H1 (cell line): ENCODE measurements around the gene NSL1. TPM values are rescaled to one million over a fixed set of nuclear protein-coding genes. Genes with fewer than 3 reads are reported as not detected.

ENCODE experiments used
- CTCF ChIA-PET: fragments of 300-600 bp; sonication (Branson Sonifier 250); formaldehyde crosslinking; loops from one replicate; lab custom pipeline; 2021; ENCODE audit not compliant: partially characterized antibody; lab: Charles Lee
- POLR2A ChIA-PET: fragments of 300-600 bp; sonication (Branson Sonifier 250); formaldehyde crosslinking; loops from one replicate; lab custom pipeline; 2021; ENCODE audit warnings: inconsistent platforms; ENCODE audit not compliant: partially characterized antibody; lab: Charles Lee
- DNase-seq, 2 experiments: peaks; one replicate each; pipeline versions ENCODE4 v3.0.0 to v3.0.0-alpha.2; 2010 to 2022; ENCODE audit warnings: low spot score in 2 of 2, low read depth in 1 of 2, mixed read lengths in 1 of 2
- FAIRE-seq: peaks from 2 replicates; lab custom pipeline; 2011; peaks lifted over from hg19 to GRCh38; lab: Jason Lieb, UNC
- H2AFZ ChIP-seq: 2 replicates; pipeline ENCODE4 v1.8.1; 2012; ENCODE audit warnings: low read length, inconsistent platforms
- H2AK5ac ChIP-seq: 2 replicates; pipeline ENCODE4 v1.6.1; 2013; ENCODE audit warnings: low read depth, low read length
- H2BK120ac ChIP-seq: replicated peaks from 2 replicates; pipeline ENCODE3; 2013; ENCODE audit warnings: low read depth, low read length, inconsistent platforms
- H2BK12ac ChIP-seq: 2 replicates; pipeline ENCODE4 v1.6.1; 2013; ENCODE audit warnings: low read depth, low read length
- H2BK15ac ChIP-seq: 2 replicates; pipeline ENCODE4 v1.6.1; 2013; ENCODE audit warnings: low read length
- H2BK20ac ChIP-seq: 2 replicates; pipeline ENCODE4 v1.6.1; 2013; ENCODE audit warnings: low read length
- H2BK5ac ChIP-seq: 2 replicates; pipeline ENCODE4 v1.6.1; 2013; ENCODE audit warnings: low read depth, low read length
- H3K14ac ChIP-seq: 2 replicates; pipeline ENCODE4 v1.6.1; 2013; ENCODE audit warnings: inconsistent platforms; ENCODE audit not compliant: insufficient read length
- H3K18ac ChIP-seq: 2 replicates; pipeline ENCODE4 v1.6.1; 2013; ENCODE audit warnings: low read length; ENCODE audit errors: extremely low read depth
- H3K23ac ChIP-seq: 2 replicates; pipeline ENCODE4 v1.6.1; 2013; ENCODE audit warnings: inconsistent platforms; ENCODE audit not compliant: insufficient read length
- H3K23me2 ChIP-seq: 2 replicates; pipeline ENCODE4 v1.6.1; 2013; ENCODE audit warnings: low read depth, low read length
- H3K27ac ChIP-seq: 2 replicates; pipeline ENCODE4 v1.6.1; 2011; ENCODE audit warnings: low read depth, low read length, inconsistent platforms
- H3K27me3 ChIP-seq, 4 experiments: replicated peaks in 1 of 4; 1 replicate in 1 of 4; 2 replicates in 3 of 4; pipeline versions ENCODE4 v1.6.1 to v1.8.1; 2011 to 2013; ENCODE audit warnings: low read length in 3 of 4, mild to moderate bottlenecking in 3 of 4, inconsistent platforms in 2 of 4, mixed read lengths in 2 of 4, moderate library complexity in 1 of 4; ENCODE audit not compliant: control insufficient read depth in 3 of 4, insufficient read depth in 3 of 4; ENCODE audit errors: extremely low read depth in 1 of 4
- H3K36me3 ChIP-seq, 4 experiments: 2 replicates each; pipeline versions ENCODE4 v1.6.1 to v1.8.1; 2011 to 2013; ENCODE audit warnings: mild to moderate bottlenecking in 4 of 4, low read length in 3 of 4, moderate library complexity in 2 of 4, control low read depth in 1 of 4, inconsistent platforms in 1 of 4; ENCODE audit not compliant: insufficient read depth in 4 of 4, control insufficient read depth in 2 of 4
- H3K4ac ChIP-seq: replicated peaks from 2 replicates; pipeline ENCODE3; 2013; ENCODE audit warnings: low read length, low read depth, mixed read lengths, inconsistent platforms; ENCODE audit not compliant: insufficient read length
- H3K4me1 ChIP-seq, 4 experiments: replicated peaks in 1 of 4; 1 replicate in 1 of 4; 2 replicates in 3 of 4; pipeline versions ENCODE4 v1.6.1 to v1.8.1; 2011 to 2013; ENCODE audit warnings: low read length in 3 of 4, inconsistent platforms in 2 of 4, mixed read lengths in 1 of 4; ENCODE audit not compliant: insufficient read depth in 4 of 4, control insufficient read depth in 3 of 4
- H3K4me2 ChIP-seq, 2 experiments: 2 replicates each; pipeline versions ENCODE4 v1.6.1 to v1.8.1; 2011 to 2013; ENCODE audit warnings: low read depth in 2 of 2, low read length in 2 of 2, control low read depth in 1 of 2, inconsistent platforms in 1 of 2, mild to moderate bottlenecking in 1 of 2; ENCODE audit not compliant: insufficient read depth in 1 of 2
- H3K4me3 ChIP-seq, 4 experiments: fragments of 200-600, 300-600 bp in 1 of 4; sonication (generic), shearing (Covaris generic), sonication (Bioruptor Twin) in 1 of 4; 2 replicates each; pipeline versions ENCODE4 v1.5.1 to v1.8.1; 2011 to 2016; ENCODE audit warnings: low read length in 4 of 4, low read depth in 3 of 4, control low read depth in 2 of 4, inconsistent platforms in 2 of 4, mild to moderate bottlenecking in 2 of 4, mixed read lengths in 1 of 4, moderate library complexity in 1 of 4; ENCODE audit not compliant: insufficient read depth in 2 of 4; ENCODE audit errors: extremely low read depth in 1 of 4
- H3K56ac ChIP-seq: replicated peaks from 2 replicates; pipeline ENCODE3; 2013; ENCODE audit warnings: low read depth, mild to moderate bottlenecking, mixed read lengths, low read length, inconsistent platforms; ENCODE audit not compliant: insufficient read length
- H3K79me1 ChIP-seq: 2 replicates; pipeline ENCODE4 v1.6.1; 2013; ENCODE audit warnings: low read depth, low read length, control low read depth
- H3K79me2 ChIP-seq, 2 experiments: 2 replicates each; pipeline versions ENCODE4 v1.6.1 to v1.8.1; 2012 to 2013; ENCODE audit warnings: low read length in 2 of 2, mild to moderate bottlenecking in 2 of 2, inconsistent platforms in 1 of 2; ENCODE audit not compliant: insufficient read depth in 2 of 2, control insufficient read depth in 1 of 2
- H3K9ac ChIP-seq, 4 experiments: replicated peaks in 1 of 4; 1 replicate in 1 of 4; 2 replicates in 3 of 4; pipeline versions ENCODE4 v1.6.1 to v1.8.1; 2011 to 2013; ENCODE audit warnings: low read depth in 3 of 4, low read length in 3 of 4, control low read depth in 2 of 4, mild to moderate bottlenecking in 2 of 4, moderate library complexity in 2 of 4, inconsistent platforms in 1 of 4; ENCODE audit errors: extremely low read depth in 1 of 4
- H3K9me3 ChIP-seq, 2 experiments: 2 replicates each; pipeline versions ENCODE4 v1.6.1 to v1.8.1; 2012 to 2013; ENCODE audit warnings: mild to moderate bottlenecking in 2 of 2, moderate library complexity in 2 of 2, control low read depth in 1 of 2, inconsistent platforms in 1 of 2, low read depth in 1 of 2, low read length in 1 of 2, mixed read lengths in 1 of 2; ENCODE audit not compliant: insufficient read depth in 2 of 2
- H4K20me1 ChIP-seq, 2 experiments: replicated peaks in 1 of 2; 2 replicates each; pipeline versions ENCODE3 to v1.8.1; 2011 to 2013; ENCODE audit warnings: inconsistent platforms in 2 of 2, low read length in 2 of 2, mild to moderate bottlenecking in 1 of 2; ENCODE audit not compliant: insufficient read depth in 2 of 2, control insufficient read depth in 1 of 2
- H4K5ac ChIP-seq: 2 replicates; pipeline ENCODE4 v1.6.1; 2013; ENCODE audit warnings: low read length, low read depth, mixed read lengths, inconsistent platforms; ENCODE audit not compliant: insufficient read length
- H4K8ac ChIP-seq: 2 replicates; pipeline ENCODE4 v1.8.0; 2013; ENCODE audit warnings: mild to moderate bottlenecking, moderate library complexity, low read length, inconsistent platforms; ENCODE audit not compliant: insufficient read depth; ENCODE audit errors: extremely low read depth
- H4K91ac ChIP-seq: replicated peaks from 2 replicates; pipeline ENCODE3; 2013; ENCODE audit warnings: low read length, mixed read lengths, inconsistent platforms; ENCODE audit not compliant: insufficient read length
- CHD1 ChIP-seq: IDR thresholded peaks from 2 replicates; pipeline ENCODE4 v1.6.1; 2012; ENCODE audit warnings: low read depth, low read length, improper control_type of control experiment
- CHD2 ChIP-seq: IDR thresholded peaks from 2 replicates; pipeline ENCODE4 v1.6.1; 2012; ENCODE audit warnings: low read length, improper control_type of control experiment
- FOSL1 ChIP-seq: IDR thresholded peaks from 2 replicates; pipeline ENCODE4 v1.6.1; 2011; ENCODE audit warnings: mild to moderate bottlenecking, low read depth, low read length, moderate library complexity; ENCODE audit not compliant: insufficient read depth
- GABPA ChIP-seq: IDR thresholded peaks from 2 replicates; pipeline ENCODE4 v1.6.1; 2011; ENCODE audit warnings: mild to moderate bottlenecking, low read length, moderate library complexity, borderline replicate concordance; ENCODE audit not compliant: insufficient read depth
- GTF2F1 ChIP-seq: IDR thresholded peaks from 2 replicates; pipeline ENCODE4 v1.6.1; 2012; ENCODE audit warnings: low read depth, low read length, improper control_type of control experiment, borderline replicate concordance
- JUND ChIP-seq: IDR thresholded peaks from 2 replicates; pipeline ENCODE4 v1.6.1; 2011; ENCODE audit warnings: mild to moderate bottlenecking, improper control_type of control experiment, low read length
- NRF1 ChIP-seq: IDR thresholded peaks from 2 replicates; pipeline ENCODE4 v1.6.1; 2011; ENCODE audit warnings: mild to moderate bottlenecking, low read depth, low read length, improper control_type of control experiment
- SIRT6 ChIP-seq: IDR thresholded peaks from one replicate; pipeline ENCODE4 v1.7.1; 2012; ENCODE audit warnings: low read length, inconsistent platforms
- WGBS, 2 experiments: shearing (Covaris generic) in 1 of 2; methylation state at CpG; one replicate each; pipeline versions ENCODE4 v1.1.6 to v1.1.7; 2013 to 2015; ENCODE audit warnings: low lambda C conversion rate in 2 of 2, mixed read lengths in 2 of 2, inconsistent platforms in 1 of 2, low coverage in 1 of 2, missing lambda C conversion rate in 1 of 2; ENCODE audit not compliant: insufficient replicate concordance in 2 of 2, insufficient coverage in 1 of 2, insufficient read length in 1 of 2; ENCODE audit errors: extremely low coverage in 1 of 2, missing lambda C conversion rate in 1 of 2; 5-methylcytosine and 5-hydroxymethylcytosine counted together
- polyA plus RNA-seq, 7 experiments: library from polyadenylated mRNA; depleted of rRNA in 3 of 7; stranded (reverse) in 5 of 7; unstranded in 2 of 7; fragments of >200 nt in 5 of 7; fragments of 200-250 nt in 2 of 7; gene quantifications; 1 replicate in 5 of 7; 2 replicates in 1 of 7; 4 replicates in 1 of 7; pipeline versions ENCODE4 v1.2.1 to v1.2.3, GENCODE V29; 2011 to 2013; ENCODE audit warnings: missing spikeins in 2 of 7, mixed read lengths in 2 of 7
- total RNA-seq: library from RNA; stranded (reverse); fragmentation: NEBNext Ultra II Directional; extraction: Animal tissue kit (Norgen Biotek cat#: 25700); gene quantifications from 2 replicates; pipeline ENCODE4 v1.2.1, GENCODE V29; 2021

Gene NSL1
- total and polyA plus RNA-seq, 2 of the 8 experiments (the other 6 are each of a cell fraction or from before 2014, with no cell fraction given) = 25.4 to 51.7 TPM

GRCh38 chr1:212719633-212720032, 71.9 kb downstream of the NSL1 start:
- FAIRE-seq (no peak), DNase-seq (no peak)
- ChIA-PET CTCF (no interaction called here), POLR2A (no interaction called here)
- H3K56ac ChIP-seq = no peak overlapping the region
- peaks cover 0 to 11% of the 10 kb centered on the region in 2 experiments; a peak in 1 of 4 replicates for H3K9me3 ChIP-seq
- H3K23me2 ChIP-seq = no peaks in the 10 kb centered on the region
- no peaks in the 10 kb centered on the region; a peak in 1 of 8 replicates for H3K36me3 ChIP-seq
- H3K4me2 ChIP-seq = no peak overlapping the region
- no peak overlapping the region for H4K91ac ChIP-seq
- H3K14ac ChIP-seq = no peak overlapping the region
- no peak overlapping the region for H2BK120ac ChIP-seq
- no peak overlapping the region for H4K8ac ChIP-seq
- H2AK5ac ChIP-seq = no peak overlapping the region
- no peak overlapping the region for H4K5ac ChIP-seq
- no peak overlapping the region for H3K4me3 ChIP-seq
- no peak overlapping the region for H3K4ac ChIP-seq
- no peak overlapping the region for H2BK15ac ChIP-seq
- no peak overlapping the region for H3K27ac ChIP-seq
- H2AFZ ChIP-seq = no peak overlapping the region
- H3K79me1 ChIP-seq = no peaks in the 10 kb centered on the region
- WGBS, 2 experiments = 92% methylated on average over 2 of the region's 2 CpGs; no CpG with 5 or more reads in 1 of the 2 experiments
- H2BK20ac ChIP-seq = no peak overlapping the region
- no peak overlapping the region for H3K23ac ChIP-seq
- H2BK12ac ChIP-seq = no peak overlapping the region
- H3K79me2 ChIP-seq = no peaks in the 10 kb centered on the region
- H4K20me1 ChIP-seq = no peaks in the 10 kb centered on the region
- H3K27me3 ChIP-seq = no peaks in the 10 kb centered on the region
- no peaks in the 10 kb centered on the region for H3K4me1 ChIP-seq
- no peak overlapping the region for H3K18ac ChIP-seq
- no peak overlapping the region for H2BK5ac ChIP-seq
- no peak overlapping the region for H3K9ac ChIP-seq
- TF ChIP-seq CHD1 (no peak), CHD2 (no peak), GABPA (no peak), NRF1 (no peak), JUND (no peak), FOSL1 (no peak), GTF2F1 (no peak), SIRT6 (no peak)
